ENCODE results near the gene HNF1A.
A peak's percentile ranks its signal among the peaks of the same experiment; 100 is the strongest.

Gene HNF1A

GRCh38 chr12:121030576-121031212 is 52.4 kb downstream of the HNF1A start:
- no peaks in the 10 kb centered on the region for H3K36me3 Mint-ChIP-seq (ENCODE audit: low read depth)
- no peaks in the 10 kb centered on the region for H3K9me3 Mint-ChIP-seq
- H3K4me1 Mint-ChIP-seq = peaks cover 6% of the 10 kb centered on the region
- peaks cover 18% of the 10 kb centered on the region for H3K27me3 Mint-ChIP-seq (ENCODE audit: low read depth, poor library complexity)
- no peak overlapping the region for H3K4me3 Mint-ChIP-seq
- no peak for DNase-seq
- no peak for TF ChIP-seq CTCF (IDR thresholded peaks at IDR 0.05)
- peak overlapping the region; percentile 48 for H3K27ac Mint-ChIP-seq

GRCh38 chr12:121033625-121034349 is 55.4 kb downstream of the HNF1A start:
- no peak overlapping the region for H3K27ac Mint-ChIP-seq
- no peak for TF ChIP-seq CTCF (IDR thresholded peaks at IDR 0.05)
- no peaks in the 10 kb centered on the region for H3K36me3 Mint-ChIP-seq (ENCODE audit: low read depth)
- H3K4me3 Mint-ChIP-seq = no peak overlapping the region
- DNase-seq = no peak
- peaks cover 6% of the 10 kb centered on the region for H3K4me1 Mint-ChIP-seq
- H3K27me3 Mint-ChIP-seq (ENCODE audit: low read depth, poor library complexity) = peaks cover 22% of the 10 kb centered on the region
- no peaks in the 10 kb centered on the region for H3K9me3 Mint-ChIP-seq

GRCh38 chr12:121034616-121035305 is 56.4 kb downstream of the HNF1A start:
- no peaks in the 10 kb centered on the region for H3K36me3 Mint-ChIP-seq (ENCODE audit: low read depth)
- no peak for DNase-seq
- H3K4me3 Mint-ChIP-seq = no peak overlapping the region
- TF ChIP-seq CTCF (IDR thresholded peaks at IDR 0.05) = no peak
- peaks cover 30% of the 10 kb centered on the region for H3K27me3 Mint-ChIP-seq (ENCODE audit: low read depth, poor library complexity)
- peaks cover 6% of the 10 kb centered on the region for H3K4me1 Mint-ChIP-seq
- no peaks in the 10 kb centered on the region for H3K9me3 Mint-ChIP-seq
- peak overlapping the region; percentile 17 for H3K27ac Mint-ChIP-seq

GRCh38 chr12:121036810-121037326 is 58.5 kb downstream of the HNF1A start:
- DNase-seq = no peak
- H3K9me3 Mint-ChIP-seq = no peaks in the 10 kb centered on the region
- peaks cover 6% of the 10 kb centered on the region for H3K4me1 Mint-ChIP-seq
- H3K4me3 Mint-ChIP-seq = no peak overlapping the region
- H3K27ac Mint-ChIP-seq = no peak overlapping the region
- no peaks in the 10 kb centered on the region for H3K36me3 Mint-ChIP-seq (ENCODE audit: low read depth)
- peaks cover 41% of the 10 kb centered on the region for H3K27me3 Mint-ChIP-seq (ENCODE audit: low read depth, poor library complexity)
- TF ChIP-seq CTCF (IDR thresholded peaks at IDR 0.05) = no peak

- H3K27ac Mint-ChIP-seq = no peak within 1 kb of the TSS
- peaks cover 48% of the 10 kb centered on the region for H3K27me3 Mint-ChIP-seq (ENCODE audit: low read depth, poor library complexity)
These were observed 60.7 kb downstream of the HNF1A start, which contains the start of gene OASL for GRCh38 chr12:121038861-121039668. Gene OASL, minus strand, starts transcription at chr12:121039246. Its CDS starts 275 bp downstream, at chr12:121038971.

More at GRCh38 chr12:121038861-121039668, 60.7 kb downstream of the HNF1A start, which contains the start of gene OASL:
- Mint-ChIP-seq H3K4me1 (peaks cover 6% of the 10 kb centered on the region), H3K36me3 (ENCODE audit: low read depth) (no peaks in the 10 kb centered on the region), H3K4me3 (no peak within 1 kb of the TSS), H3K9me3 (no peaks in the 10 kb centered on the region)
- no peak for DNase-seq
- no peak for TF ChIP-seq CTCF (IDR thresholded peaks at IDR 0.05)

Data from nephron progenitor cell (in vitro differentiated cells).